Measurements from ENCODE around the gene PPA1. TPM values are rescaled to one million over a fixed set of nuclear protein-coding genes. Genes with fewer than 3 reads are reported as not detected.

Gene PPA1
- total RNA-seq, 1 experiment from 2014 or later: 234 TPM

DNA sequence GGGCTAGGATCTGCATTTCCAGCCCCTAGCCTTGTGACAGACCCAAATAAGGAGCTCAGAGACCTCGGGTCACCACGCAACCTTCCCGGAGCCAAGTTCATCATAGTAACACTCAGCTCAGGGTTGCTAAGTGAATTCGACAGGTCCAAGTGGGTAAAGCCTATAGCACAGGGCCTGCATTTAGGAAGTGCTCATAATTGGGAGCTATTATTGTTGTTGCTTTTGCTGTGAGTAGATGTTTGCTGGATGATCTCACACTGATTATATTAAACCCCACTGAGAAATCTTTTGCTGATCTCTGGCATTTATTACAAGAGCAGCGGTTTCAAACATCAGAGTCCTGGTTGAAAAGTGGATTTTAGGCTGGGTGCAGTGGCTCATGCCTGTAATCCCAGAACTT lies 42.6 kb downstream of the PPA1 start:
- H3K4me3 ChIP-seq (replicated peaks in 1 of 2; ENCODE audit: low read depth in 1 of 2, low read length in 2 of 2): no peak overlapping the region
- H3K79me2 ChIP-seq (ENCODE audit: insufficient read depth, low read length): no peaks in the 10 kb centered on the region
- no peaks in the 10 kb centered on the region for H3K9me2 ChIP-seq (ENCODE audit: insufficient read depth)
- no peaks in the 10 kb centered on the region for H3K9me3 ChIP-seq (ENCODE audit: control insufficient read depth in 1 of 2, insufficient read depth in 1 of 2, low read depth in 1 of 2, low read length in 2 of 2)
- ChIA-PET POLR2A (no interaction called here), RAD21 (ENCODE audit: low non-redundant PET in 1 of 2, low total read pairs in 2 of 2, uncharacterized antibody in 2 of 2, unreplicated experiment in 2 of 2) (no interaction called here), CTCF (no interaction called here)
- DNase-seq (ENCODE audit: low read depth, low spot score) (no peak), ATAC-seq (no peak)
- intact Hi-C loops (cut with micrococcal nuclease): no loop called here
- no peaks in the 10 kb centered on the region for H3K36me3 ChIP-seq (ENCODE audit: control insufficient read depth in 1 of 2, insufficient read depth in 2 of 2, low read length in 2 of 2)
- H3K27me3 ChIP-seq (ENCODE audit: insufficient read depth, low read length): no peaks in the 10 kb centered on the region
- no peak overlapping the region for H2AFZ ChIP-seq (ENCODE audit: low read depth, low read length, poor library complexity, severe bottlenecking)
- H3K27ac ChIP-seq (ENCODE audit: low read depth, low read length): no peak overlapping the region
- no TSS peak for BruUV-seq (replicated peaks)
- H3K4me1 ChIP-seq (ENCODE audit: control insufficient read depth in 1 of 2, insufficient read depth in 2 of 2, low read length in 2 of 2): no peaks in the 10 kb centered on the region
- H3K4me2 ChIP-seq (ENCODE audit: low read length): no peak overlapping the region
- no peaks in the 10 kb centered on the region for H4K20me1 ChIP-seq (ENCODE audit: insufficient read depth)
- TF ChIP-seq ZNF274 (IDR thresholded peaks at IDR 0.05; ENCODE audit: low read depth, low read length) (no peak), RAD21 (IDR thresholded peaks at IDR 0.05; ENCODE audit: low read depth) (no peak)
- H3K9ac ChIP-seq (ENCODE audit: low read length): no peak overlapping the region

DNA sequence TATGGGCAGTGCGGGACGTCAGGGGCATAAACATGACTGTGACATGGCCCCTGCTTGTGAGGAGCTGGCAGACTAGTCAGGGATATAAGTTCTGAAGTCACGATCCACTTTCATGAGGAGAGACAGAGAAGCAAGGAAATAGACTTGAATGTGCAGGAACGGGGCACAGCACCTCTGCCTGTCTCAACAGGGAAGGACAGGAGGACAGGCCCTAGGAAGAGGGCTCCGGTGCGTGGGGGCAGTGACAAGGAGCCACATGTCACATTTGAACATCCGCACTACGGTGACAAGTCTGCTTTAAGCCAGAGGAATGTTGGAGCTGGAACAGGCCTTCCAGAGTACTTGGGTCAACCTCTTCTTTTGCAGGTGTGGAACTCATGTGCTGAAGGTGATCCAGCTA lies 43.1 kb downstream of the PPA1 start:
- Histone ChIP-seq H3K4me2 (ENCODE audit: low read length) (no peak overlapping the region), H3K4me1 (ENCODE audit: control insufficient read depth in 1 of 2, insufficient read depth in 2 of 2, low read length in 2 of 2) (no peaks in the 10 kb centered on the region), H3K36me3 (ENCODE audit: control insufficient read depth in 1 of 2, insufficient read depth in 2 of 2, low read length in 2 of 2) (no peaks in the 10 kb centered on the region), H3K27me3 (ENCODE audit: insufficient read depth, low read length) (no peaks in the 10 kb centered on the region), H2AFZ (ENCODE audit: low read depth, low read length, poor library complexity, severe bottlenecking) (no peak overlapping the region), H4K20me1 (ENCODE audit: insufficient read depth) (no peaks in the 10 kb centered on the region), H3K9ac (ENCODE audit: low read length) (no peak overlapping the region), H3K9me3 (ENCODE audit: control insufficient read depth in 1 of 2, insufficient read depth in 1 of 2, low read depth in 1 of 2, low read length in 2 of 2) (no peaks in the 10 kb centered on the region), H3K4me3 (replicated peaks in 1 of 2; ENCODE audit: low read depth in 1 of 2, low read length in 2 of 2) (no peak overlapping the region), H3K9me2 (ENCODE audit: insufficient read depth) (no peaks in the 10 kb centered on the region), H3K27ac (ENCODE audit: low read depth, low read length) (no peak overlapping the region), H3K79me2 (ENCODE audit: insufficient read depth, low read length) (no peaks in the 10 kb centered on the region)
- CTCF ChIA-PET: no interaction called here
- POLR2A ChIA-PET: no interaction called here
- TF ChIP-seq, protein P1, sequence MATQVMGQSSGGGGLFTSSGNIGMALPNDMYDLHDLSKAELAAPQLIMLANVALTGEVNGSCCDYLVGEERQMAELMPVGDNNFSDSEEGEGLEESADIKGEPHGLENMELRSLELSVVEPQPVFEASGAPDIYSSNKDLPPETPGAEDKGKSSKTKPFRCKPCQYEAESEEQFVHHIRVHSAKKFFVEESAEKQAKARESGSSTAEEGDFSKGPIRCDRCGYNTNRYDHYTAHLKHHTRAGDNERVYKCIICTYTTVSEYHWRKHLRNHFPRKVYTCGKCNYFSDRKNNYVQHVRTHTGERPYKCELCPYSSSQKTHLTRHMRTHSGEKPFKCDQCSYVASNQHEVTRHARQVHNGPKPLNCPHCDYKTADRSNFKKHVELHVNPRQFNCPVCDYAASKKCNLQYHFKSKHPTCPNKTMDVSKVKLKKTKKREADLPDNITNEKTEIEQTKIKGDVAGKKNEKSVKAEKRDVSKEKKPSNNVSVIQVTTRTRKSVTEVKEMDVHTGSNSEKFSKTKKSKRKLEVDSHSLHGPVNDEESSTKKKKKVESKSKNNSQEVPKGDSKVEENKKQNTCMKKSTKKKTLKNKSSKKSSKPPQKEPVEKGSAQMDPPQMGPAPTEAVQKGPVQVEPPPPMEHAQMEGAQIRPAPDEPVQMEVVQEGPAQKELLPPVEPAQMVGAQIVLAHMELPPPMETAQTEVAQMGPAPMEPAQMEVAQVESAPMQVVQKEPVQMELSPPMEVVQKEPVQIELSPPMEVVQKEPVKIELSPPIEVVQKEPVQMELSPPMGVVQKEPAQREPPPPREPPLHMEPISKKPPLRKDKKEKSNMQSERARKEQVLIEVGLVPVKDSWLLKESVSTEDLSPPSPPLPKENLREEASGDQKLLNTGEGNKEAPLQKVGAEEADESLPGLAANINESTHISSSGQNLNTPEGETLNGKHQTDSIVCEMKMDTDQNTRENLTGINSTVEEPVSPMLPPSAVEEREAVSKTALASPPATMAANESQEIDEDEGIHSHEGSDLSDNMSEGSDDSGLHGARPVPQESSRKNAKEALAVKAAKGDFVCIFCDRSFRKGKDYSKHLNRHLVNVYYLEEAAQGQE (IDR thresholded peaks at IDR 0.05; ENCODE audit: low read depth): no peak
- TF ChIP-seq EGR1 (IDR thresholded peaks at IDR 0.05; ENCODE audit: low read depth): no peak
- TF ChIP-seq SRF (IDR thresholded peaks at IDR 0.05; ENCODE audit: low read depth): no peak
- no peak for TF ChIP-seq CBX3 (IDR thresholded peaks at IDR 0.05; ENCODE audit: low read depth)
- TF ChIP-seq TCF7L2 (IDR thresholded peaks at IDR 0.05; ENCODE audit: borderline replicate concordance, extremely low read depth, insufficient read depth, insufficient read length): no peak
- TF ChIP-seq, protein P2, sequence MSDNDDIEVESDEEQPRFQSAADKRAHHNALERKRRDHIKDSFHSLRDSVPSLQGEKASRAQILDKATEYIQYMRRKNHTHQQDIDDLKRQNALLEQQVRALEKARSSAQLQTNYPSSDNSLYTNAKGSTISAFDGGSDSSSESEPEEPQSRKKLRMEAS (IDR thresholded peaks at IDR 0.05): no peak
- TF ChIP-seq, protein P3, sequence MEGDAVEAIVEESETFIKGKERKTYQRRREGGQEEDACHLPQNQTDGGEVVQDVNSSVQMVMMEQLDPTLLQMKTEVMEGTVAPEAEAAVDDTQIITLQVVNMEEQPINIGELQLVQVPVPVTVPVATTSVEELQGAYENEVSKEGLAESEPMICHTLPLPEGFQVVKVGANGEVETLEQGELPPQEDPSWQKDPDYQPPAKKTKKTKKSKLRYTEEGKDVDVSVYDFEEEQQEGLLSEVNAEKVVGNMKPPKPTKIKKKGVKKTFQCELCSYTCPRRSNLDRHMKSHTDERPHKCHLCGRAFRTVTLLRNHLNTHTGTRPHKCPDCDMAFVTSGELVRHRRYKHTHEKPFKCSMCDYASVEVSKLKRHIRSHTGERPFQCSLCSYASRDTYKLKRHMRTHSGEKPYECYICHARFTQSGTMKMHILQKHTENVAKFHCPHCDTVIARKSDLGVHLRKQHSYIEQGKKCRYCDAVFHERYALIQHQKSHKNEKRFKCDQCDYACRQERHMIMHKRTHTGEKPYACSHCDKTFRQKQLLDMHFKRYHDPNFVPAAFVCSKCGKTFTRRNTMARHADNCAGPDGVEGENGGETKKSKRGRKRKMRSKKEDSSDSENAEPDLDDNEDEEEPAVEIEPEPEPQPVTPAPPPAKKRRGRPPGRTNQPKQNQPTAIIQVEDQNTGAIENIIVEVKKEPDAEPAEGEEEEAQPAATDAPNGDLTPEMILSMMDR (IDR thresholded peaks at IDR 0.05 in 2 of 3, conservative IDR thresholded peaks at IDR 0.05 in 1 of 3; ENCODE audit: borderline replicate concordance in 1 of 3, insufficient read depth in 1 of 3, low read depth in 2 of 3, low read length in 2 of 3): no peak
- no peak for TF ChIP-seq ELF1 (IDR thresholded peaks at IDR 0.05; ENCODE audit: borderline replicate concordance, low read depth)
- no peak for TF ChIP-seq SP1 (IDR thresholded peaks at IDR 0.05; ENCODE audit: low read depth)
- no peak for TF ChIP-seq RAD21 (IDR thresholded peaks at IDR 0.05; ENCODE audit: low read depth)
- TF ChIP-seq EZH2 (IDR thresholded peaks at IDR 0.05): no peak
- TF ChIP-seq YY1 (IDR thresholded peaks at IDR 0.05; ENCODE audit: extremely low read depth, insufficient replicate concordance, low read depth, low read length): no peak
- TF ChIP-seq, protein P4, sequence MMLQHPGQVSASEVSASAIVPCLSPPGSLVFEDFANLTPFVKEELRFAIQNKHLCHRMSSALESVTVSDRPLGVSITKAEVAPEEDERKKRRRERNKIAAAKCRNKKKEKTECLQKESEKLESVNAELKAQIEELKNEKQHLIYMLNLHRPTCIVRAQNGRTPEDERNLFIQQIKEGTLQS (IDR thresholded peaks at IDR 0.05): no peak
- TF ChIP-seq EZH2phosphoT487 (IDR thresholded peaks at IDR 0.05; ENCODE audit: borderline replicate concordance): no peak
- no peak for TF ChIP-seq POLR2AphosphoS5 (IDR thresholded peaks at IDR 0.05; ENCODE audit: low read depth, low read length)
- TF ChIP-seq ZNF274 (IDR thresholded peaks at IDR 0.05; ENCODE audit: low read depth, low read length): no peak
- no TSS peak for BruUV-seq (replicated peaks)
- RAD21 ChIA-PET (ENCODE audit: low non-redundant PET in 1 of 2, low total read pairs in 2 of 2, uncharacterized antibody in 2 of 2, unreplicated experiment in 2 of 2): no interaction called here
- DNase-seq (ENCODE audit: low read depth, low spot score) (no peak), ATAC-seq (no peak)
- intact Hi-C loops (cut with micrococcal nuclease): no loop called here

All from HCT116 (cell line).